ENCODE measurements around the gene ANKRD44.

Gene ANKRD44

GRCh38 chr2:197322724-197323720 is 12.4 kb upstream of the ANKRD44 start:
- no peak for DNase-seq (ENCODE audit: low read depth)
- TF ChIP-seq CTCF (IDR thresholded peaks at IDR 0.05; ENCODE audit: control insufficient read depth, extremely low read depth, insufficient read depth): no peak
- H3K4me3 ChIP-seq (ENCODE audit: low read depth, low read length): no peak overlapping the region

- H3K4me3 ChIP-seq (ENCODE audit: low read depth, low read length): no peak overlapping the region
- DNase-seq (ENCODE audit: low read depth): no peak
- TF ChIP-seq CTCF (IDR thresholded peaks at IDR 0.05; ENCODE audit: control insufficient read depth, extremely low read depth, insufficient read depth): no peak
Observed at GRCh38 chr2:197322143-197322542, 11.6 kb upstream of the ANKRD44 start.

GRCh38 chr2:197315371-197315770 is 4.8 kb upstream of the ANKRD44 start:
- DNase-seq (ENCODE audit: low read depth): no peak
- no peak overlapping the region for H3K4me3 ChIP-seq (ENCODE audit: low read depth, low read length)
- TF ChIP-seq CTCF (IDR thresholded peaks at IDR 0.05; ENCODE audit: control insufficient read depth, extremely low read depth, insufficient read depth): no peak

- DNase-seq (ENCODE audit: low read depth): no peak
- H3K4me3 ChIP-seq (ENCODE audit: low read depth, low read length): no peak overlapping the region
Observed at GRCh38 chr2:197312186-197312585, 1.6 kb upstream of the ANKRD44 start.

GRCh38 chr2:197311421-197312033 is 947 bp upstream of the ANKRD44 start:
- peak overlapping the region; percentile 57 for H3K4me3 ChIP-seq (ENCODE audit: low read depth, low read length)
- DNase-seq (ENCODE audit: low read depth): no peak
- TF ChIP-seq CTCF (IDR thresholded peaks at IDR 0.05; ENCODE audit: control insufficient read depth, extremely low read depth, insufficient read depth): no peak

More at GRCh38 chr2:197312186-197312585, 1.6 kb upstream of the ANKRD44 start:
- no peak for TF ChIP-seq CTCF (IDR thresholded peaks at IDR 0.05; ENCODE audit: control insufficient read depth, extremely low read depth, insufficient read depth)

GRCh38 chr2:197310987-197311420 is 424 bp upstream of the ANKRD44 start:
- no peak for TF ChIP-seq CTCF (IDR thresholded peaks at IDR 0.05; ENCODE audit: control insufficient read depth, extremely low read depth, insufficient read depth)
- DNase-seq (ENCODE audit: low read depth): no peak
- H3K4me3 ChIP-seq (ENCODE audit: low read depth, low read length): peak overlapping the region; percentile 57
